HepG2 (cell line): ENCODE results near the gene TRPM1. TPM values are rescaled to one million over a fixed set of nuclear protein-coding genes. Genes with fewer than 3 reads are reported as not detected.

Source experiments
- ATAC-seq: fragments of 200-7000 bp; cut with Tn5 transposase; 3 replicates; pipeline ENCODE4 v1.9.1; 2020; ENCODE audit warnings: mild to moderate bottlenecking, moderate library complexity
- BruUV-seq: library from RNA; stranded (reverse); fragments of 400-500 nt; replicated peaks from 2 replicates; lab custom pipeline; 2021; lab: Mats Ljungman, UMichigan
- CTCF ChIA-PET: fragments of 300-600 bp; formaldehyde crosslinking; extraction: SDS; loops from one replicate; lab custom pipeline; 2021; ENCODE audit warnings: low total read pairs, inconsistent platforms, low intra/inter-chr PET ratio; lab: Yijun Ruan, JAX
- POLR2A ChIA-PET: fragments of 350-600 bp; sonication (Branson Sonifier 250); formaldehyde crosslinking; loops from one replicate; lab custom pipeline; 2020; ENCODE audit warnings: antibody characterized with exemption, inconsistent platforms; lab: Yijun Ruan, JAX
- DNase-seq: peaks from one replicate; pipeline ENCODE4 v3.0.0-alpha.2; 2015; ENCODE audit warnings: low spot score
- FAIRE-seq: peaks from 3 replicates; lab custom pipeline; 2011; peaks lifted over from hg19 to GRCh38; lab: Jason Lieb, UNC
- H2AFZ ChIP-seq: one replicate; pipeline ENCODE4 v1.6.1; 2011; ENCODE audit warnings: low read length, inconsistent platforms
- H3K27ac ChIP-seq: fragments of 300-600 bp; 3 replicates; pipeline ENCODE4 v1.8.0; 2011; ENCODE audit warnings: mixed run types, mild to moderate bottlenecking, mixed read lengths, low read length, inconsistent platforms; ENCODE audit not compliant: insufficient read depth; ENCODE audit errors: extremely low read length
- H3K27me3 ChIP-seq, 2 experiments: fragments of 200-600 bp in 1 of 2; 2 replicates in 1 of 2; 3 replicates in 1 of 2; pipeline versions ENCODE4 v1.6.0 to v1.8.0; 2011; ENCODE audit warnings: low read length in 2 of 2, mild to moderate bottlenecking in 2 of 2, moderate library complexity in 2 of 2, inconsistent platforms in 1 of 2; ENCODE audit not compliant: insufficient read depth in 2 of 2, control insufficient read depth in 1 of 2
- H3K36me3 ChIP-seq, 2 experiments: fragments of 200-600 bp in 1 of 2; replicated peaks in 1 of 2; 2 replicates in 1 of 2; 3 replicates in 1 of 2; pipeline versions ENCODE4 v1.5.1 to v1.8.0; 2011; ENCODE audit warnings: low read length in 2 of 2, inconsistent platforms in 1 of 2; ENCODE audit not compliant: insufficient read depth in 2 of 2, control insufficient read depth in 1 of 2
- H3K4me1 ChIP-seq: 2 replicates; pipeline ENCODE4 v1.5.1; 2012; ENCODE audit warnings: low read length, inconsistent platforms; ENCODE audit not compliant: insufficient read depth
- H3K4me2 ChIP-seq: 2 replicates; pipeline ENCODE4 v1.6.0; 2011; ENCODE audit warnings: low read depth, low read length, inconsistent platforms
- H3K4me3 ChIP-seq, 3 experiments: fragments of 200-600 bp in 1 of 3; sonication (generic), shearing (Covaris generic) in 1 of 3; replicated peaks in 1 of 3; 2 replicates each; pipeline ENCODE4 v1.5.1; 2011 to 2016; ENCODE audit warnings: low read length in 3 of 3, inconsistent platforms in 2 of 3, low read depth in 2 of 3, mild to moderate bottlenecking in 2 of 3, control low read depth in 1 of 3, mixed read lengths in 1 of 3; ENCODE audit not compliant: insufficient read depth in 1 of 3
- H3K79me2 ChIP-seq: one replicate; pipeline ENCODE4 v1.6.1; 2011; ENCODE audit warnings: low read length, inconsistent platforms; ENCODE audit not compliant: insufficient read depth
- H3K9ac ChIP-seq: 2 replicates; pipeline ENCODE4 v1.6.0; 2011; ENCODE audit warnings: mild to moderate bottlenecking, low read depth, low read length, inconsistent platforms; ENCODE audit not compliant: insufficient read depth
- H3K9me3 ChIP-seq: 2 replicates; pipeline ENCODE4 v1.5.1; 2012; ENCODE audit warnings: mild to moderate bottlenecking, low read length
- H4K20me1 ChIP-seq: 2 replicates; pipeline ENCODE4 v1.6.0; 2011; ENCODE audit warnings: inconsistent platforms, mild to moderate bottlenecking, low read length, moderate library complexity; ENCODE audit not compliant: insufficient read depth
- ARNT ChIP-seq: fragments of 450-650 bp; IDR thresholded peaks from 2 replicates; pipeline ENCODE4 v1.6.1; 2017
- CHCHD3 ChIP-seq: sonication (generic); formaldehyde crosslinking; IDR thresholded peaks from 2 replicates; pipeline ENCODE4 v1.8.0; 2022; ENCODE audit warnings: mild to moderate bottlenecking, missing genetic modification reagents, moderate library complexity
- GTF3A ChIP-seq: sonication (generic); formaldehyde crosslinking; conservative IDR thresholded peaks from 2 replicates; pipeline ENCODE4 v1.4.0; 2020; ENCODE audit warnings: mild to moderate bottlenecking, missing genetic modification reagents
- HBP1 ChIP-seq: IDR thresholded peaks from 2 replicates; pipeline ENCODE4 v1.6.1; 2016; ENCODE audit warnings: low read depth, control low read depth
- HHEX ChIP-seq: IDR thresholded peaks from 2 replicates; pipeline ENCODE4 v1.6.1; 2016; ENCODE audit warnings: control low read depth
- JARID2 ChIP-seq: sonication (generic); formaldehyde crosslinking; IDR thresholded peaks from 2 replicates; pipeline ENCODE4 v1.8.1; 2023; ENCODE audit warnings: missing genetic modification reagents, inconsistent platforms; ENCODE audit not compliant: insufficient replicate concordance
- KAT2B ChIP-seq: fragments of 150-350 bp; IDR thresholded peaks from 2 replicates; pipeline ENCODE4 v1.6.1; 2014; ENCODE audit warnings: low read depth, low read length, borderline replicate concordance
- KLF6 ChIP-seq: IDR thresholded peaks from 2 replicates; pipeline ENCODE4 v1.8.0; 2016; ENCODE audit warnings: missing biosample characterization, missing genetic modification reagents
- MIER2 ChIP-seq: IDR thresholded peaks from 2 replicates; pipeline ENCODE4 v1.6.1; 2016; ENCODE audit warnings: missing biosample characterization, missing genetic modification reagents
- ONECUT2 ChIP-seq: sonication (generic); formaldehyde crosslinking; IDR thresholded peaks from 2 replicates; pipeline ENCODE4 v1.4.0; 2020; ENCODE audit warnings: missing genetic modification reagents
- SMAD1 ChIP-seq: sonication (generic); formaldehyde crosslinking; IDR thresholded peaks from 2 replicates; pipeline ENCODE4 v1.4.0; 2020; ENCODE audit warnings: missing genetic modification reagents, low read depth, mild to moderate bottlenecking, borderline replicate concordance
- SP1 ChIP-seq, 2 experiments: fragments of 450-650 bp in 1 of 2; sonication (generic) in 1 of 2; formaldehyde crosslinking in 1 of 2; IDR thresholded peaks; 2 replicates each; pipeline versions ENCODE4 v1.4.0 to v1.6.1; 2016 to 2020; ENCODE audit warnings: missing genetic modification reagents in 1 of 2
- SRSF1 ChIP-seq: fragments of 200-400 bp; formaldehyde crosslinking; optimal IDR thresholded peaks from 2 replicates; pipeline ENCODE3; 2017; ENCODE audit warnings: mild to moderate bottlenecking, low read depth, low read length, moderate library complexity
- TCF7L2 ChIP-seq: IDR thresholded peaks from 2 replicates; pipeline ENCODE4 v1.6.1; 2011; ENCODE audit warnings: mild to moderate bottlenecking, low read depth, low read length, moderate library complexity
- U2AF1 ChIP-seq: fragments of 200-400 bp; formaldehyde crosslinking; optimal IDR thresholded peaks from 2 replicates; pipeline ENCODE3; 2017; ENCODE audit warnings: mild to moderate bottlenecking, low read depth, low read length
- ZNF12 ChIP-seq: sonication (generic); formaldehyde crosslinking; IDR thresholded peaks from 2 replicates; pipeline ENCODE4 v1.5.0; 2020; ENCODE audit warnings: missing genetic modification reagents
- ZNF337 ChIP-seq: sonication (generic); formaldehyde crosslinking; IDR thresholded peaks from 2 replicates; pipeline ENCODE4 v1.5.1; 2020; ENCODE audit warnings: missing genetic modification reagents, low read depth, mild to moderate bottlenecking, borderline replicate concordance
- WGBS: methylation state at CpG from one replicate; pipeline ENCODE4 v1.1.6; 2017; ENCODE audit warnings: low lambda C conversion rate; 5-methylcytosine and 5-hydroxymethylcytosine counted together
- in situ Hi-C: cut with HindIII; loops from 2 replicates; pipeline ENCODE4 v1.10.0; 2017; ENCODE audit warnings: low pct_unique_long_range_greater_than_20kb; ENCODE audit not compliant: extremely low pct_ligation_motif_present
- intact Hi-C: fragments of 100-400 bp; cut with micrococcal nuclease; formaldehyde crosslinking; loops from one replicate; pipeline ENCODE4 v1.10.0; 2022; ENCODE audit not compliant: unreplicated experiment
- polyA plus RNA-seq, 8 experiments: library from polyadenylated mRNA; depleted of rRNA in 3 of 8; stranded (reverse) in 7 of 8; unstranded in 1 of 8; fragments of >200 nt; fragmentation: Illumina TruSeq in 4 of 8; extraction: Trizol in 4 of 8; gene quantifications; 2 replicates each; pipeline versions ENCODE4 v1.2.1 to v1.2.3, GENCODE V29; 2011 to 2016; ENCODE audit warnings: low read depth in 4 of 8, missing spikeins in 1 of 8, mixed read lengths in 1 of 8; ENCODE audit not compliant: insufficient read depth in 1 of 8
- total RNA-seq, 5 experiments: library from RNA; depleted of rRNA; stranded (reverse); fragments of >200 nt; fragmentation: Illumina TruSeq; extraction: Trizol; gene quantifications; 2 replicates each; pipeline ENCODE4 v1.2.3, GENCODE V29; 2016; ENCODE audit warnings: low read depth in 1 of 5
- TF ChIP-seq, protein P1 (sequence below): sonication (generic); formaldehyde crosslinking; IDR thresholded peaks from 2 replicates; pipeline ENCODE4 v1.8.0; 2022; ENCODE audit warnings: missing genetic modification reagents, low read depth, mild to moderate bottlenecking, borderline replicate concordance

The TRPM1 gene
- total and polyA plus RNA-seq, 2 of the 13 experiments (the other 11 are each of a cell fraction or from before 2014, with no cell fraction given) = not detected

GRCh38 chr15:31051496-31052080 is 49.9 kb downstream of the TRPM1 start:
- Histone ChIP-seq H3K27me3 (peaks cover 0 to 11% of the 10 kb centered on the region in 2 experiments; a peak in 2 of 5 replicates), H3K4me2 (no peak overlapping the region), H3K4me3 (no peak overlapping the region), H3K36me3 (no peaks in the 10 kb centered on the region), H3K27ac (no peak overlapping the region), H3K4me1 (peaks cover 10% of the 10 kb centered on the region; the same call in 1 of the 2 replicates), H4K20me1 (no peaks in the 10 kb centered on the region), H2AFZ (no peak overlapping the region), H3K9ac (no peak overlapping the region), H3K79me2 (no peaks in the 10 kb centered on the region), H3K9me3 (no peaks in the 10 kb centered on the region)
- in situ Hi-C loops = no loop called here
- DNase-seq (no peak), FAIRE-seq (no peak), ATAC-seq (no peak)
- intact Hi-C loops = no loop called here
- BruUV-seq = no TSS peak
- 15% methylated on average over 3 of the region's 3 CpGs for WGBS
- POLR2A ChIA-PET = no interaction called here
- CTCF ChIA-PET = no interaction called here
- TF ChIP-seq ZNF12 (CRISPR knock-in tag) (no peak), SRSF1 (no peak), JARID2 (CRISPR knock-in tag) (no peak), KAT2B (no peak), MIER2 (CRISPR knock-in tag) (no peak), KLF6 (CRISPR knock-in tag) (no peak), HHEX (no peak), ARNT (no peak), U2AF1 (no peak), GTF3A (CRISPR knock-in tag) (no peak), CHCHD3 (CRISPR knock-in tag) (no peak), ONECUT2 (CRISPR knock-in tag) (no peak), HBP1 (CRISPR knock-in tag) (no peak), ZNF337 (no peak), TCF7L2 (no peak), SMAD1 (no peak), SP1 (IDR thresholded peaks at IDR 0.05) (no peak), SP1 (CRISPR knock-in tag; IDR thresholded peaks at IDR 0.05) (no peak)
- TF ChIP-seq, protein P1, sequence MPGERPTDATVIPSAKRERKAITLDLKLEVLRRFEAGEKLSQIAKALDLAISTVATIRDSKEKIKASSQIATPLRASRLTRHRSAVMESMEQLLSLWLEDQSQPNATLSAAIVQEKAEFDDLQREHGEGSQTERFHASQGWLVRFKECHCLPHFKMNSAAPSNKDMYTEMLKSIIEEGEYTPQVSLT (CRISPR knock-in tag) = no peak
